ENCODE results near the gene VPS26C.
A peak's percentile ranks its signal among the peaks of the same experiment; 100 is the strongest.

VPS26C gene

DNA sequence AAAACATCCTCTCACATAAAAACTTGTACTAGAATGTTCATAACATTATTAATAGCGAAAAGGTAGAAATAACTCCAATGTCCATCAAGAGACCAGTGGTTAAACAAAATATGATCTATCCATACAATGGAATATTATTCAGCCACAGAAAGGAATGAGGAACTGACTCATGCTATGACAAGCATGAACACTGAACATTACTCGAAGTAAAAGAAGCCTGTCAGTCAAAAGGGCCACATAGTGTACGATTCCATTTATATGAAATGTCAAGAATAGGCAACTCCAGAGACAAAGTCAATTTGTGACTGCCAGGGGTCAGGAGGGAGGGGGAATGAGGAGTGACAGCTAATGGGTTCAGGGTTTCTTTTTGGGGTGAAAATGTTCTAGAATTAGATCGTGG is 2.3 kb downstream of the VPS26C start:
- no peak for DNase-seq (ENCODE audit: low read depth in 2 of 2)

DNA sequence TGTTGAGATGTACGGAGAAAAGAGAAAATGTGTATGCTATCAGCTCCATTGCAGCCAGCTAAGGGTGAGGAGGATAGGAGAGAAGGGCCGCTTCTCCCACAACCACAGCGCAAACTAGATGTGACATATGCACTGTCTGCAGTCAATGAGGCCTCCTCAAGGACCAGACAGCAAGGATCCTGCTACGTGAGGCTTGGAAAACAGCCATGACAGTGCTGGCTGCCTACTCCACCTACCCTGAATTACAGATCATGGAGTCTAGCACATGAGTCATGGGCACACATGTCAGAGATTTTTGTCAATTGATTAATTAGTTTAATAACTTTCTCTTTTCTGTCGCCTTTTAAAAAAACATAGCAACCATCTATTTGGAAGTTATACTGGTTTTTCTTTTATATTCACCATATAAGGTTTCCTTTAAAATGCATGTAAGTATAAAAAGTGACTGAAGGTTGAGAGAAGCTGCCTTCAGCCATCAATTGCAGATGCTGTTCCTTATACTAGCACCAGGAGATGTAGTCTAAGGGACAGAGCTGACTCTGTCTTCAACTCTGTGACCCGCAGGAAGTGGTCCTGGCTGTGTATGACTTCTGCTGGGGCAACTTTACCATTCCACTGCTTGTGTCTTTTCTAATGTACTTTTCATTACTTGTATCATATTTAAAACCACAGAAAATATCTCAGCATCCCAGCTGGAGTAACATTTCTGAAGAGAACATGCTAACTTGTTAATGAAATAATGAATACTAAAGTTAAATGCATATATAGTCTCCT is 3.1 kb downstream of the VPS26C start:
- no peak for DNase-seq (ENCODE audit: low read depth in 2 of 2)

DNA sequence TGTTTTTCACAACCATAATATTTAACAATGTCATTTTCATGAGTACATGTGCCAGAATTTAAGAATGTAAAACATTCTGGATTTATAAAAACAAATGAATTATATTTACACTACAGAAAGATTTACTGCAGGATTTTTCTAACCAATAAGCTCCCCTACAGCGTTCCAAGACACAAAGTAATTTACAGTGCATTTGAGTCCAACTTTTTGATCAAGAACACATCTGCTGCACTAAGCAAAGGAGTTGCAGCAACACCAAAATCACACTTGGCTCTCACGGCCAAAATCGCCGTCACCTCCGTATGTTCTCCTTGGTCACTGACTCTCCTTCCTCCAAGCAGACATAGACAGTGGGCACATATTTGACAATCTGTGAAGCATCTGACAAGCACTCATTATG is 7.7 kb downstream of the VPS26C start:
- DNase-seq (ENCODE audit: low read depth in 2 of 2), result no peak

DNA sequence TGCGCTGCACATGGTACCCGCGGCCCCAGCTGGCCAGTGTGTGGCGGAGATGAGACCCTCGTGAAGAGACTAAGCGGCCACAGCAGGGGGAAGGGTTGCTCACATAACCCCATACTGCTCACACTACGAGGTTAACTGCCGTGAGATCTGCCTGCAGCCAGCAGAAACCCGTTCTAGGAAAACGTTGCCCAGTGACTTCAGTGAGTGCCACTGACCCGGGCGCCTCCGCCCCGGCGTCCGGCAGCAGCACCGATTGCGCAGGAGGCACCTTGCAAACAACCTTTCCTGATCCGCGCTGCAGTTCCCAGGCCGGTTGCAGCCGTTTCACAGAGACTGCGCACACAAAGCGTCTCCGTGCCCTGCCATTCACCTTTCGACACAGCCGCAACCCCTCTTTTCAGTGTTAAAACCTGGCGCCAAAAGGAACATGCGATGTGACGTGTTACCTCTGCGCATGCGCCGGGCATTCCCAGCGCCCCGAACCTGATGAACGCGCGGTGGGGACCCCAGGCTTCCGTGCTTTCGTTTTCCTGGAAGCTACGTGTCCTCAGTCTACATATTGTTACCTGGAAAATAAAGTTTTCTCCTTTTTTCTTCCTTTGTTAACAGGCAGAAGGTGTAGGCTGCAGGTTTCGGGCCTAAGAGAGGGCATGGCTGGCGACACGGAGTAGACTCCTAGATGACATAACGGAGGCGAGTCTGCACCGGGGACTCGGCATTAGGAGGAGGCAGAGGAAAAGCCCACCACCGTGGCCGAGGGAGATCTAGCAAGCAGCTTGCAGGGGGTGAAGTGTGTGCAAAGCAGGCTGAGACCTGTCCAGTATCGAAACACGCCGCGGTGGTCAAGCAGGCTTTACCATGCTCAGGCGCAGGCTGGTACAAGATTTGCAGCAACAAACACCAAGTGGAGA is 8.9 kb downstream of the VPS26C start:
- DNase-seq (ENCODE audit: low read depth in 2 of 2), result peak; percentile 53 to 60

DNA sequence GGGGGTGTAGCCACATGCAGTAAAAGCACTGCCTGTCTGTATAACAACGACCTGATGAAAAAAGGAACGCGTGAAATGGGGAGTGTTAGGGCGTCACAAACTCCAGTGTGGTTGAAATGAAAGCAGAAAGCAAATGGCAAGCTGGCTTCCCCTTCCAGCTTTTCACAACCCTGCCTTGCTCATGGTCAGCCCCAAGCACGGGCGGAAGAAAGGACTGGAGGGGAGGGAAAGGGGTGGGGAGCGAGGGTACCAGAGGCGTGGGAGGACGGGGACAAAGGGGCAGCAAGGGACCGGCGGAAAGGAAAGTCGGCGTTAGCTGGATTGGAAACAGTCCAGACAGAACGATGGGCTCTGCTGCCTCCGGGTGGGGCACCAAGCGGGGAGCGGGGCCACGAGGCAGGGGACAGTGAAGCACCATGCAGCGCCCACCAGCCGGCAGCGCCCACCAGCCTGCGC is 9.6 kb downstream of the VPS26C start:
- no peak for DNase-seq (ENCODE audit: low read depth in 2 of 2)

DNA sequence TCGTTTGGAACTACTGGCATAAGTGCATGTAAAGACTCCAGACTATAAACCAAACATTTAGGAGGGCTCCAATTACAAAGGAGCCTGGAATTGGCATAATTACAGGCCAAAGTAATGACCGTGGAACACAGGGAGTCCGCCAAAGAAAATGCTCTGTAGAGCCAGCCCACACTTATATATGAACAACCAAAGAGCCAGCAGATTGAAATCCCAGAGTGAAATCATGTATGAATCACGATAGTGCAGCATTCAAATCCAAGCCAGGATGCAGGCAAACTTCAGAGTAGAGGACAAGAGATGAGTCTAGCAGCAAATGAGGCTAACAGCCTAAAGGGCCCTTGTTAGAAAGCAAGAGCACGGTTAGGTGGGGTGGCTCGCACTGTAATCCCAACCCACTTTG is 13.1 kb downstream of the VPS26C start:
- DNase-seq (ENCODE audit: low read depth in 2 of 2), result no peak

DNA sequence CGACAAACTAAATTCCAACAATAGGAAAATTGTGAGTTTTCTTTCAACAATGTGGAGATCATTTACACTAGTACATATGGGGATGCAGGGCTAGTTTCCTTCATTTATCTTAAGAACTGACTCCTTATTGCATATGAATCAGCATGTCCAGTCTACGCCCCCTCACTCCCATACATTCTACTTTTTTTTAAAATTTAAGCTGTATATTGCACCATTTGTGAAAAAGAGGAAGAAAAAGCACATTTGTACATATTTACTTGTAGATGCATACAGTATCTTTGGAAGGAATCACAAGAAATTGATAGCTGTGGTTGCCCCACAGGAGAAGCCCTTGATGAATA is 15.9 kb downstream of the VPS26C start:
- no peak for DNase-seq (ENCODE audit: low read depth in 2 of 2)

DNA sequence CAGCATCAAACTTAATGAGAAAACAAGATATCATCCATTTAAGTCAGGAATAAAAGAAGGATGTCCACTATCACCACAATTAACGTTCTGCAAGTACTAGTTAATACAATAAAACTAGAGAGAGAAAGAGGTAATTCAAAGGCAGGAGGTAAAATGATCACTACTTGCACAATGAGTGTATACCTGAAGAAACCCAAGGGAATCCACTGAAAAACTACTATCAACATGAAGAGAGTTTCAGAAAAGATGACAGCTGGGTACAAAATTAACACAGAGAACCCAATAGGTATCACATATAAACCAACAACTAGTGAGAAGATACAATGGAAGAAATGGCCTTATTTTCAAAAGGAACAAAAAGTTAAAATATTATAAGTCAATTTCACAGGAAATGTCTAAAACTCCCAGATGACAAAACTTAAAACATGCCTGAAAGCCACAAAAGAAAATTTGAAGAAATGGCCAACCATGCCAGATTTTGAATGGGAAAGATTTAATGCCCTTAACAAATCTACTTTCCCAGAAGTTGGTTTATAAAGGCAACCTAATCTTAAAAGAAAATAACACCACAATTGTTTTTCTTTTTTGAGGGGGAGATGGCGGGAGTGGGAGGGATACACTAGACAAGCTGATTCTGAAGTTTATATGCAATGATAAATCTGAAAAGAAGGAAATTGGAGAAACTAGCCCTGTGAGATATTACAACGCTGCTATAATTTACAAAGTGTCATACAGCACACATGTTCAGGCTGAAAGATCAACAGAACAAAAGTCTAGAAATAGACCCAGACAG is 17.8 kb downstream of the VPS26C start:
- DNase-seq (ENCODE audit: low read depth in 2 of 2), result no peak

DNA sequence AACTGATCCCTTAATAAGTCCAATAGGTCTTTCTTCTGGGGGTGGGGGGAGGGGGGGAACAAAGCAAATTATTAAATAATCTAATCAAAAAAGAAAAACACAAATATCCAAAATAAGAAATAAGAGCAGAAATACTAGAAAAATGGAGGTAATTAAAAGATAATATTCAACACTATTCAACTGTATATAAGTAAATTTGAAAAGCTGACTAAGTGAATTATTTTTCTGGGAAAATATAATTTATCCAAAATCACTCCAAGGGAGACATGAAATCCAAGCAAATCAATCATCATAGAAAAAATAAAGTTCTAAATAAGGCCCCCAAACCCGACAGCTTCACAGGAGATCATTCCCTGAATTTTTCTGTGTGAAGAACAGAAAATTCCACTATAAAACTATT is 18.8 kb downstream of the VPS26C start:
- DNase-seq (ENCODE audit: low read depth in 2 of 2), result no peak

DNA sequence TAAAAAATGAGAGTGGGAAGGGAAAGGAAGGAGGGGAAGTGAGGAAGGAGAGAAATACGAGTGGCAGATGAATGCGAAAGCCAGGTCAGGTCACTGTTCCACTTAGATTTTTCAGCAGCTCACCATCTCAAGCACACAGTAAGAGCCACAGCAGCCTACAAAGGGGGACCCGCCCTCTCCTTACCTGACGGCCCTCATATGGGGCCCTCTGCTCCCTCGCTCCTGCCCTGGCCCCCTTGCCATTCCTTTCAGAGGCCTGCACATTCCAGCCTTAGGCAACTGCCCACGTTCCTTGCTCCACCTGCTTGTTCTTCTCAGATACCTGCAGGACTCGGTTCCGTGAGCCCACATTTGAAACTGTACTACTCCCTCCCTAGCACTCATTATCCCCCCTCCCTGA is 22.0 kb downstream of the VPS26C start:
- DNase-seq (ENCODE audit: low read depth in 2 of 2), result no peak

DNA sequence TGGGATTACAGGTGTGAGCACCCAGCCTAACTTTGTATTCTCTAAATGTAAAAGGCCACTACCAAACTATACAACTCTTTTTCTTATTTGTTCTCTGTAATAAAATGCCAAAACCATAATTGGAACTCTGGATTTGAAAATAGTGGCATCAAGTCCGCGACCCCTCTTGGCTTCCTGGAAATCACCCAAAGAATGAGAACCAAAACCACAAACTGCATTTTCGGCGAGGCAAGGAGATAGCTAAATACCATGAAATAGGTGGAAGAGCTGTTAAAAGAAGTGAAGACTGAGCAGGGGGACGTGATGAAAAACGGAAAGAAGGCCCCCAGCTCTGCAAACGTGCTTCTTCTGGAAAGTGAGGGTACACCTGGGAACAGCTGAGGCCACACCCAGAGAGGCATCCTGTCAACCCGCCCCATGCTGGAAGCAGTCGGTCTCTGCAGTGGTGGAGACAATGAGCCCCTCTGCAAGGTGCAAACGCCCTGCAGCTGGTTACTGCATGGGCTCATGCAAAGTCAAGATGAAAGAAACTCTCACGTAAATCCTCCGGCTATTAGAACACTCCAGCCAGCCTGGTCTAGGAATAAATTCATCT is 22.5 kb downstream of the VPS26C start:
- no peak for DNase-seq (ENCODE audit: low read depth in 2 of 2)

DNA sequence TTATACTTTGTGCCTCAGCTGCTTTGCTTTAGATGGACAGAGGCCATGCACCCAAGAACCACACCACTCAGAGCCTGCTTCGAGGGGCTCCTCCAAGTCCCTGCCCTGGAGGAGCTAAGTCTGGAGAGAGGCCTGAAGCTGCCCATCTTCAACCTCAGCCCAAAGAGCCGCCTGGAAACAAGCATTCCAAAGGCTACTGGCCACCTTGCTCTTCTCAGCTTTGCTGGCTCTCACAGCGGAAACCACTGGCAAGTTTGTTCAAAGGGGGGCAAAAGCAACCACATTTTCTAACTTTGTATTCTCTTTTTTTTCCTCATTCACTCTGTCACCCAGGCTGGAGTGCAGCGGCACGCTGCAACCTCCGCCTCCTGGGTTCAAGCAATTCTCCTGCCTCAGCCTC is 23.2 kb downstream of the VPS26C start:
- no peak for DNase-seq (ENCODE audit: low read depth in 2 of 2)

DNA sequence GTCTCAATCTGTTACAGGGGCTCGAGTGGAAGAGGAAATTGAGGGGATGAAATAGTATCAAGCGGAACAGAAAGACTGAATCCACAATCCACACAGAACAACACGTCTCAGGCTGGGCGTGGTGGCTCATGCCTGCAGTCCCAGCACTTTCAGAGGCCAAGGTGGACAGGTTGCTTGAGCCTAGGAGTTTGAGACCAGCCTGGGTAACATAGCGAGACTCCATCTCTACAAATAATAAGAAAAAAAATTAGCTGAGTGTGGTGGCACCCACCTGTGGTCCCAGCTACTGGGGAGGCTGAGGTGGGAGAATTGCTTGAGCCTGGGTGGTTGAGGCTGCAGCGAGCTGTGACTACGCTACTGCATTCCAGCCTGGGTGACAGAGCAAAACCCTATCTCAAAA is 25.7 kb downstream of the VPS26C start:
- no peak for DNase-seq (ENCODE audit: low read depth in 2 of 2)

DNA sequence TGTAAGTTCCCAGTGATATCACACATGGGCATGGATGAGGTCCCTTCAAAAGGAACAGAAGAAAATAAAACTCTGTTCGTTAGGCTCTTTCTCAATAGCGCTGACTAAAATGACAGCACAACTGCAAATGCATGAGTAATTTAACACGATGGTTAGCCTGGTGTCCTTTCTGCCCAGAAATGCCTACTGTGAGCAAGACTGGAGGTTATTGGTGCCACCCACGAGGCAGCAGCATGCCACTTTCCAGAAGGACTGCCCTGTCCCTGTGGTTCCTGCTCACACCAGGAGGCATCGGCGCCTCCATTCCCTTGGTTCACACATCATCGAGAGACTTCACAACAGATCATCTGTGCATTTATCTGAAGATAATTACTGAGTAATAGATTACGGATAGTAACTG is 26.2 kb downstream of the VPS26C start:
- DNase-seq (ENCODE audit: low read depth in 2 of 2), result no peak

DNA sequence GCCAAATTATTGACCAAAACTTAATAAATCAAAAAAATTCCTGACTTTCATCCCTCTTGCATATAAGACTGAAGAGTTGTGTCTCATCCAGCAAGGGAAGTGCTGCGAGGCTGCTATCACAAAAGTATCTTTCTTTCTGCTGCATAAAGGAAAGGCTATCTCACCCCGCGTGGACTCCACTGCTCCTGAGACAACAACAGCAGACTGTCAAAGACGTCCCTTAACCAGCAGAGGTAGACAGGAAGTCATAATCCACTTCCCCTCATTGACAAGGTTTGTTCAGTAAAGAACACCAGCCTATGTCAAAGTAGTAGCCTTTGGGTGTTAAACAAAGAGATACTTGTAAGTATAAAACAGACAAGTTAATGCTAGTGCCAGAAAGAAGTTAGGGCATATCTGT is 29.4 kb downstream of the VPS26C start:
- DNase-seq (ENCODE audit: low read depth in 2 of 2), result no peak

DNA sequence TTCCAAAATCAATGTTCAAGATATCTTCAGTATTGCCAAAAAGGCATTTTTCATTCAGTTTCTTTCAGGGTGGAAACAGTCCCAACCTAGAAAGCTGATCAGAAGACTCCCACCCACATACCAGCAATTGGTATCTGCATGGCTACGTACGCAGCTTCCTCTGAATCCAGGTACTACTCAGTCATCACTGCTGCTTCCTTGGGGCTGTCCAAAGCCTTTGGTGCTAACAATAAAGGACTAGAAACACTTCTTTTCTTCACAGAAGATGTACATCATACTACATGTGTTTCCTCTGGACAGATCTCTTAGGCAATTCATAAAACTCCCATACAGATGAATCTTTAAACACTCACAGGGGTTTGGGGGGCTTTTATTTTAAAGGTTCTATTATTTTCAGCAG is 29.8 kb downstream of the VPS26C start:
- DNase-seq (ENCODE audit: low read depth in 2 of 2), result no peak

DNA sequence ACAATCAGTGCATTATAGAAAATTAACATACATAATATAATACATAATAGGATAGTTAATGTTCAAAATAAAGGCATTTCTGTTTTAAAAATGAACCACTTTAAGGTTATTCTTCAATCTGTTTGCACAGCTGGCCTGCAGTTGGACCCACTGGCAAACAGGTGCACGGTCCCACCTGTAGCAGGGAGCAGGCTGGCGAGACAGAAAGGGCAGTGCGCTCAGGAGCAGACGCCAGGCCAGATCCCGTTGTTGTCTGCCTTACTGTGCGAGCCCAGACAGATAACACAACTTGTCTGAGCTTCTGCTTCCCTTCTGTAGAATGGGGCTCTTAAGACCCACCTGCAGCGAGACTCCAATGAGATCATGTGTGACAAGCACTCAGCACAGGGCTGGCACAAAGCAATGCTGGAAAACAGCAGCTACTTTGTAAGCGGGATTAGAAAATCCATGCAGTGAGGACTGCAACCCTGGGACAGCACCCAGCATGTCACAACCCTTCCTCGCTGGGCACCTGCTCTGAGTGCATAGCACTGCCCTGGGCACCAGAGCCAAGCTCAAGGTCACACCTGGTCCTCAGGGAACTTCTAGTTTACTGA is 33.5 kb downstream of the VPS26C start:
- DNase-seq (ENCODE audit: low read depth in 2 of 2), result no peak

DNA sequence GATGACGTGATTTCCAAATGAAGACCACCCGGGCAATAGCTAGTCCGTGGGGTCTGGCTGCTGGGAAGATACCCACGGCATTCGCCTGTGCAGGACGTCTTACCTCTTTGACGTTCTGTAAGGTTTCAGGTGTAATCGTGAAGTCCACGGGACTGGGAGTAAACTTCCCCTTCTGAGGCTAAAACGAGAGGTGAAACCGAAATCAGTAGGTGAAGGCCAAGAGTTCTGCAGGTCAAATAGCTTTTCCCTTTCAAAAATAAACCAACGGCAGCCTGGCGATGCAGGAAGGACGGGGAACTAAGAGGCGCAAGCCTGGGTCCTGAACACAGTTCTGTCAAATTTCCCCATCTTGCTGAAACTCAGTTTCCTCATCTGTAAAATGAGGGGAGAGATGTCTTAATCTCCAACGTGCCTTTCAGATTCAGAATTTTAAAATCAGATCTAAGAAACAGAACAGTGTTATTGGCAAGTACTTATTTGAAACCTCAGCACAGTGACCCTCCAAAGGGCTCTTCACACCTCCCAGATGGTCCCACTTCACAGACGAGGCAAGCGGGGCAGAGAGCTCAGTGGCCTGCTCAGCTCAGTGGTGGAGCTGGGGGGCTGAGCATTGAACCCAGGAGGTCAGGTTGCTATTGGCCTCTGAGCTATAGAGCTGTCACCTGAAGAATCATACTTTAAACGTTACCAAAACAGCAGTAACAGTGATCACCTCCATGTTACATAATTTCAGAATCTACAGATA is 34.7 kb downstream of the VPS26C start:
- DNase-seq (ENCODE audit: low read depth in 2 of 2), result no peak

DNA sequence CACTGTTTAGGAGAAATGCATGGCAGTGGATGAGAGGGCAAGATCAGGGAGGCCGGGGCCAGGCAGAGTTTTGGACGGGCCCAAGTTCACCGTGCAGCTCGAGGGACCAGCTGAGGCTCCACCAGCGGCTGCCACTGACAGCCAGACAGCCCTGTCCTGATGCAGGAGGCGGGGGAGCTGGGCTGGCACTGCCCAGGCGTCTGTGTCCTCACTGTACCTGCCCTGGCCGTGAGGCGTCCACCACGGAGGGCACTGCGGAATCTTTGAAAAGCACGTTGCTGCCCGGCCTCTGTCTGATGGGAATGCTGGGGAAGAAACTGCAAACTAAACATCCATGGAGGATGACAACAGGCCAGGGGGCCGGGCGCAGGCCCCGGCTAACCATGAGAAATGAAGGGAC is 35.5 kb downstream of the VPS26C start:
- no peak for DNase-seq (ENCODE audit: low read depth in 2 of 2)

DNA sequence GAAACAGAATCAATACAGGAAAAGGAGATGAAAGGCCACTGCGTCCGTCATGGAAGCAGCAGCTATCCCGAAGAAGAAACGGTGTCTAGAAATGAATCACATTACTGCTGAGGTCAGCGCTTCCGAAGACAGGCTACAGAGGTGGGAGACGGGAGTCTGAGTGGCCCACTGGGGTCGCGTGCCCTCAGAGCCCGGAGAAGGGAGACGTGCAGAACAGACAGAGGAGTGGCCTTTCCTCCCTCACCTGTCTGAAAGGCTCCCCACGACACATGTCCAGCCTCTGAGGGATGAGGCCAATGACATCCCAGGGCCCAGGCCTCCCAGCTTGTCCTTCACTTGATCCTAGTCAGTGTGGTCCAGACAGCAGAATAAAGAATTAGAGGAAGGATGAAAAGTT is 35.9 kb downstream of the VPS26C start:
- no peak for DNase-seq (ENCODE audit: low read depth in 2 of 2)
